HepG2 (cell line): ENCODE results near the gene CLNS1A. TPM values are rescaled to one million over a fixed set of nuclear protein-coding genes. Genes with fewer than 3 reads are reported as not detected.
A peak's percentile ranks its signal among the peaks of the same experiment; 100 is the strongest.

Experiments
- ARHGAP35 ChIP-seq: sonication (generic); formaldehyde crosslinking; IDR thresholded peaks from 2 replicates; pipeline ENCODE4 v1.9.0; 2022; ENCODE audit warnings: mild to moderate bottlenecking, inconsistent platforms, moderate library complexity, missing genetic modification reagents, borderline replicate concordance
- E2F5 ChIP-seq: sonication (generic); formaldehyde crosslinking; conservative IDR thresholded peaks from 2 replicates; pipeline ENCODE4 v1.4.0; 2020; ENCODE audit warnings: missing genetic modification reagents
- FOXK1 ChIP-seq: sonication (generic); formaldehyde crosslinking; IDR thresholded peaks from 2 replicates; pipeline ENCODE4 v1.4.0; 2020; ENCODE audit warnings: low read depth, missing genetic modification reagents, borderline replicate concordance
- FOXO1 ChIP-seq: sonication (generic); formaldehyde crosslinking; IDR thresholded peaks from 2 replicates; pipeline ENCODE4 v1.4.0; 2020; ENCODE audit warnings: missing genetic modification reagents
- IKZF4 ChIP-seq: sonication (generic); formaldehyde crosslinking; IDR thresholded peaks from 2 replicates; pipeline ENCODE4 v1.5.1; 2020; ENCODE audit warnings: borderline replicate concordance, mild to moderate bottlenecking, low read depth, missing genetic modification reagents; ENCODE audit errors: not compliant biosample characterization
- KDM1A ChIP-seq: IDR thresholded peaks from 2 replicates; pipeline ENCODE4 v1.6.1; 2016; ENCODE audit warnings: missing compliant biosample characterization
- MED1 ChIP-seq: sonication (generic); formaldehyde crosslinking; IDR thresholded peaks from 2 replicates; pipeline ENCODE4 v1.4.0; 2020; ENCODE audit warnings: missing genetic modification reagents
- NR0B2 ChIP-seq: sonication (generic); formaldehyde crosslinking; IDR thresholded peaks from 2 replicates; pipeline ENCODE4 v1.4.0; 2020; ENCODE audit warnings: mild to moderate bottlenecking, missing genetic modification reagents
- RXRA ChIP-seq: sonication (generic); formaldehyde crosslinking; IDR thresholded peaks from 2 replicates; pipeline ENCODE4 v1.5.1; 2020; ENCODE audit warnings: missing genetic modification reagents
- SNAPC4 ChIP-seq: sonication (generic); formaldehyde crosslinking; IDR thresholded peaks from 2 replicates; pipeline ENCODE4 v1.4.0; 2020; ENCODE audit warnings: mild to moderate bottlenecking, missing genetic modification reagents
- TEAD3 ChIP-seq: optimal IDR thresholded peaks from 2 replicates; pipeline ENCODE3; 2016; ENCODE audit warnings: borderline replicate concordance
- ZBTB44 ChIP-seq: sonication (generic); formaldehyde crosslinking; IDR thresholded peaks from 2 replicates; pipeline ENCODE4 v1.4.0; 2020; ENCODE audit warnings: missing genetic modification reagents
- ZFYVE20 ChIP-seq: sonication (generic); formaldehyde crosslinking; IDR thresholded peaks from 2 replicates; pipeline ENCODE4 v1.8.0; 2023; ENCODE audit warnings: low read depth, mild to moderate bottlenecking, moderate library complexity, missing genetic modification reagents, borderline replicate concordance
- ZNF382 ChIP-seq: sonication (generic); formaldehyde crosslinking; IDR thresholded peaks from 2 replicates; pipeline ENCODE4 v1.5.0; 2020; ENCODE audit warnings: missing genetic modification reagents, mild to moderate bottlenecking, borderline replicate concordance
- ZNF570 ChIP-seq: sonication (generic); formaldehyde crosslinking; IDR thresholded peaks from 2 replicates; pipeline ENCODE4 v1.4.0; 2020; ENCODE audit warnings: mild to moderate bottlenecking, missing genetic modification reagents, borderline replicate concordance
- ZNF704 ChIP-seq: sonication (generic); formaldehyde crosslinking; IDR thresholded peaks from 2 replicates; pipeline ENCODE4 v1.8.1; 2023; ENCODE audit warnings: mild to moderate bottlenecking, inconsistent platforms, moderate library complexity, missing genetic modification reagents, borderline replicate concordance
- ZNF747 ChIP-seq: sonication (generic); formaldehyde crosslinking; IDR thresholded peaks from 2 replicates; pipeline ENCODE4 v1.8.1; 2023; ENCODE audit warnings: missing genetic modification reagents, mild to moderate bottlenecking, borderline replicate concordance
- ZNF766 ChIP-seq: sonication (generic); formaldehyde crosslinking; IDR thresholded peaks from 2 replicates; pipeline ENCODE4 v1.5.0; 2020; ENCODE audit warnings: missing genetic modification reagents, borderline replicate concordance
- ZNF839 ChIP-seq: sonication (generic); formaldehyde crosslinking; IDR thresholded peaks from 2 replicates; pipeline ENCODE4 v1.4.0; 2020; ENCODE audit warnings: missing genetic modification reagents, mild to moderate bottlenecking, borderline replicate concordance
- polyA plus RNA-seq, 8 experiments: library from polyadenylated mRNA; depleted of rRNA in 3 of 8; stranded (reverse) in 7 of 8; unstranded in 1 of 8; fragments of >200 nt; fragmentation: Illumina TruSeq in 4 of 8; extraction: Trizol in 4 of 8; gene quantifications; 2 replicates each; pipeline versions ENCODE4 v1.2.1 to v1.2.3, GENCODE V29; 2011 to 2016; ENCODE audit warnings: low read depth in 4 of 8, missing spikeins in 1 of 8, mixed read lengths in 1 of 8; ENCODE audit not compliant: insufficient read depth in 1 of 8
- total RNA-seq, 5 experiments: library from RNA; depleted of rRNA; stranded (reverse); fragments of >200 nt; fragmentation: Illumina TruSeq; extraction: Trizol; gene quantifications; 2 replicates each; pipeline ENCODE4 v1.2.3, GENCODE V29; 2016; ENCODE audit warnings: low read depth in 1 of 5

CLNS1A gene
- total and polyA plus RNA-seq, 2 of the 13 experiments (the other 11 are each of a cell fraction or from before 2014, with no cell fraction given) = 158 to 219 TPM

- TF ChIP-seq ZBTB44 (CRISPR knock-in tag) = 0 out of 2 replicates have a peak, but pooled peaks have one; percentile 33
- TF ChIP-seq ZNF570 (CRISPR knock-in tag) = no peak
- no peak for TF ChIP-seq KDM1A (CRISPR knock-in tag)
- TF ChIP-seq ARHGAP35 (CRISPR knock-in tag) = no peak; the same call in 1 of the 2 replicates
- no peak for TF ChIP-seq ZNF704 (CRISPR knock-in tag)
- TF ChIP-seq IKZF4 (CRISPR knock-in tag) = peak; percentile 19
- no peak for TF ChIP-seq ZFYVE20 (CRISPR knock-in tag)
- peak; percentile 75; the same call in 1 of the 2 replicates for TF ChIP-seq RXRA
- TF ChIP-seq TEAD3 (CRISPR knock-in tag) = peak; percentile 7
- peak; percentile 44; the same call in 1 of the 2 replicates for TF ChIP-seq FOXO1
- TF ChIP-seq MED1 (CRISPR knock-in tag) = peak; percentile 63
- 0 out of 2 replicates have a peak, but pooled peaks have one; percentile 12 for TF ChIP-seq NR0B2 (CRISPR knock-in tag)
- peak; percentile 95; the same call in 1 of the 2 replicates for TF ChIP-seq SNAPC4 (CRISPR knock-in tag)
- 0 out of 2 replicates have a peak, but pooled peaks have one; percentile 47 for TF ChIP-seq ZNF747 (CRISPR knock-in tag)
- 0 out of 2 replicates have a peak, but pooled peaks have one; percentile 35 for TF ChIP-seq E2F5 (CRISPR knock-in tag)
- TF ChIP-seq FOXK1 (CRISPR knock-in tag) = peak; percentile 62; the same call in 1 of the 2 replicates
- TF ChIP-seq ZNF766 (CRISPR knock-in tag) = peak; percentile 56
- TF ChIP-seq ZNF382 (CRISPR knock-in tag) = no peak
- no peak for TF ChIP-seq ZNF839 (CRISPR knock-in tag)
These were observed 47.9 kb downstream of the CLNS1A start, which contains the start of gene AQP11 (continued) for GRCh38 chr11:77589521-77590193.
